Muscle layer of duodenum (tissue), 2 donors: ENCODE data around the gene FAM20C.
"Not testable (repeated sequence)": the region's sequence is repeated elsewhere in the genome, so short reads cannot be mapped to it uniquely, and the experiment has no call there.

Experiments
- H3K27ac ChIP-seq: one replicate; pipeline ENCODE4 v1.7.0; 2013; ENCODE audit warnings: mild to moderate bottlenecking, low read length
- H3K27me3 ChIP-seq: one replicate; pipeline ENCODE4 v1.7.0; 2013; ENCODE audit warnings: low read depth, mild to moderate bottlenecking, control low read depth, low read length
- H3K36me3 ChIP-seq, 2 donors: one replicate each; pipeline ENCODE4 v1.7.0; 2013; ENCODE audit warnings: low read length in 2 of 2, control low read depth in 1 of 2, mild to moderate bottlenecking in 1 of 2; ENCODE audit not compliant: insufficient read depth in 2 of 2, control insufficient read depth in 1 of 2
- H3K4me1 ChIP-seq, 2 donors: one replicate each; pipeline ENCODE4 v1.7.0; 2013; ENCODE audit warnings: low read length in 2 of 2, mild to moderate bottlenecking in 2 of 2, control low read depth in 1 of 2, moderate library complexity in 1 of 2; ENCODE audit not compliant: insufficient read depth in 2 of 2, control insufficient read depth in 1 of 2
- H3K4me3 ChIP-seq, 2 donors: one replicate each; pipeline ENCODE4 v1.7.0; 2013; ENCODE audit warnings: low read length in 2 of 2, low read depth in 1 of 2, mild to moderate bottlenecking in 1 of 2
- H3K9me3 ChIP-seq, 2 donors: one replicate each; pipeline ENCODE4 v1.7.0; 2013; ENCODE audit warnings: low read length in 2 of 2, control low read depth in 1 of 2, mild to moderate bottlenecking in 1 of 2; ENCODE audit not compliant: control insufficient read depth in 1 of 2
- donor health status: healthy.

The FAM20C gene

DNA sequence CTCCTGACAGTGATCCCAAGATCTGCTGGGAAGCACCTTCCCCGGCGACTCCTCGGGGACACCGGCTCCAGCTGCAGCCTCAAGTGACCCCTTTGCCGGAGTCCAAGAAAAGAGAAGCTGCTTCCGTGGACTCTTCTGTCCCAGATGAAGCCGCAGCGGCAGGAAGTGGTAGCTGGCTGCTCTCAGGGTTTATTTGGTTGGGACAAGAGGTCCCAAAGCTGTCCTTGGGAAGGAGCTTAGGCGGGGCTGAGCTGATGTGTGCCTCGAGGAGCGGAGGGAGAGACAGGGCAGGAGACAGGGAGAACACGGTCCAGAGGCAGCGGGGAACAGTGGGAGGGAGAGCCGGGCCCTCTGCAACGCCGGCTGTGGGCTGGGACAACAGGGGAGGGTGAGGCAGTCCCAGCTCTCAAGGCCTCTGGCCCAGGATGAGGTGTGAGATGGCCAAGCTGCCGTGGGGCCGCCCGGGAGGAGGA is 13.1 kb upstream of the FAM20C start:
- Histone ChIP-seq H3K4me3 (no peak overlapping the region), H3K27ac (no peak overlapping the region), H3K9me3 (no peaks in the 10 kb centered on the region), H3K27me3 (no peaks in the 10 kb centered on the region), H3K4me1 (peaks cover 0 to 16% of the 10 kb centered on the region in 2 donors), H3K36me3 (no peaks in the 10 kb centered on the region)

GRCh38 chr7:179948-180694 is 12.2 kb upstream of the FAM20C start:
- Histone ChIP-seq H3K4me3 (no peak overlapping the region), H3K4me1 (peaks cover 0 to 8% of the 10 kb centered on the region in 2 donors), H3K27ac (no peak overlapping the region), H3K27me3 (no peaks in the 10 kb centered on the region), H3K9me3 (no peaks in the 10 kb centered on the region), H3K36me3 (no peaks in the 10 kb centered on the region)

DNA sequence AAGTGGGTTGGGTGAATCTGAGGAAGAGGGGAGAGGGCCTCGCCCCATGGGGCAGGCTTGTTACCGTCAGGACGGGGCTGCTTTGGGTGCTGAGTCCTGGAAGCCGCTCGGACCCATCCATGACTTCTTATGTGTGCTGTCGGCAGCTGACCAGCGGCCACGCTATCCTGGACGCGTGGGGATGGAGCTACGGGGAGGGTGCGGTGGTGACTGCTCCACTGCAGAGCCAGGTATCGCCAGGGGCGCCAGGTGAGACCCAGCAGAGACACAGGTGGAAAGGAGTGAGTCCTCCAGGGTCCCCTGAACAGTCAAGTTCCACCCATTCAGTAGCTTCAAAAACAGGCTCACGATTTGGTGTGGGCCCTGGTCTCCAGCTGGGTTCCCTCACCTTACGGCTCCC is 10.6 kb upstream of the FAM20C start:
- Histone ChIP-seq H3K27me3 (no peaks in the 10 kb centered on the region), H3K36me3 (no peaks in the 10 kb centered on the region), H3K9me3 (no peaks in the 10 kb centered on the region)

DNA sequence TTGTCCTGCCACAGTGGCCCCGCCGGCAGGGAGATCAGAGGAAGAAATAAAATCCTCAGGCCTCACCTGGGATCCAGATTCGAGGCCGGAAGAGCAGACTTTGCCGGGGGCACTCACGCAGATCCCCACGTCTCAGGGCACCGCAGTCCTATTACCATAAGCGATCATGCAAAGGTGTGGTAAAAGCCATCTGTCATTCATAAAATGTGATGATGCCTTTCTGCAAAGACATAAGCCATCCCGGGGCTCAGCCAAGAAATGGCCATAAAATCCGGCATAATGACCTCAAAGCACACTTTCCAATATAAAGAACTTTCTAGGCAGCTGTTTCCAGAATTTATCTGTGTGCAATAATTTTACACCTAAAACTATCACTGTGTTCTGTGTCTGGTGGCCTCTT is 9.9 kb upstream of the FAM20C start:
- H3K27ac ChIP-seq, H3K4me3 ChIP-seq, H3K4me1 ChIP-seq, H3K36me3 ChIP-seq, H3K9me3 ChIP-seq, H3K27me3 ChIP-seq: not testable (repeated sequence)

More for the DNA sequence above, 10.6 kb upstream of the FAM20C start:
- no peaks in the 10 kb centered on the region for H3K4me1 ChIP-seq
- no peak overlapping the region for H3K4me3 ChIP-seq
- no peak overlapping the region for H3K27ac ChIP-seq

GRCh38 chr7:183496-184292 is 8.7 kb upstream of the FAM20C start:
- Histone ChIP-seq H3K4me3 (no peak overlapping the region), H3K27ac (no peak overlapping the region), H3K27me3 (no peaks in the 10 kb centered on the region), H3K9me3 (no peaks in the 10 kb centered on the region), H3K4me1 (no peaks in the 10 kb centered on the region), H3K36me3 (no peaks in the 10 kb centered on the region)

- H3K4me3 ChIP-seq = no peak overlapping the region
- no peaks in the 10 kb centered on the region for H3K27me3 ChIP-seq
- no peak overlapping the region for H3K27ac ChIP-seq
- no peaks in the 10 kb centered on the region for H3K36me3 ChIP-seq
- H3K9me3 ChIP-seq = no peaks in the 10 kb centered on the region
- no peaks in the 10 kb centered on the region for H3K4me1 ChIP-seq
Observed at GRCh38 chr7:184294-185264, 7.8 kb upstream of the FAM20C start.

DNA sequence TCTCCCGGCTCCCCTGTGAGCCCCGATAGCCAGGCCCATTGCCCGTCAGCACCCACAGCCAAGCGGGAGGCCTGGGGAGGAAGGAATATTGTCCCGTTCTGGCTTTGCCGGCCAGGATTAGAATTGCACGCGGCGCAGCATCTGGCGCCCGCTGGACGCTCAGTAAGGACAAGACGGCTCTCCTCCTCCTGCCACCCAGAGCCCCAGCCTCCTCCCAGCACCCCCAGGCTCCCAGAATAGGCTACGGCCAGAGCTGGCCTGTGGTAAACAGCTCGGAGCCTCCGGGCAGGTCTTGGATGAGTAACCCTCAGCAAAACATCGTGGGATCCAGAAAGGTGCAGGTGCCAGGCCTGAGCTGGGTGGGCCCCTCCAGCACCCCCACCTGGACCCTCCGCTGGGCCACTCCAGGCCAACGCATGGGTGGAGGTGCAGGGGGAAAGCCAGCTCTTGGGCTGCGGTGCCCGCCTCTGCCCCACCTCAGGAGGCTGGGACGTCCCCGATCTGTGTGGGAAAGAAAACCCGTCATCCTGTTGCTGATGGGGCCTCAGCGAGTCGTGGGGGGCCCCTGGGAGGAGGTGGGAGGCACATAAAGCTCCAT is 5.8 kb upstream of the FAM20C start:
- H3K4me1 ChIP-seq = peaks cover 3 to 12% of the 10 kb centered on the region in 2 donors
- no peaks in the 10 kb centered on the region for H3K27me3 ChIP-seq
- H3K27ac ChIP-seq = no peak overlapping the region
- no peaks in the 10 kb centered on the region for H3K9me3 ChIP-seq
- no peak overlapping the region for H3K4me3 ChIP-seq
- no peaks in the 10 kb centered on the region for H3K36me3 ChIP-seq

GRCh38 chr7:187227-187927 is 5.0 kb upstream of the FAM20C start:
- H3K27ac ChIP-seq = no peak overlapping the region
- H3K27me3 ChIP-seq = no peaks in the 10 kb centered on the region
- H3K4me1 ChIP-seq = peaks cover 3 to 12% of the 10 kb centered on the region in 2 donors
- H3K9me3 ChIP-seq = no peaks in the 10 kb centered on the region
- no peaks in the 10 kb centered on the region for H3K36me3 ChIP-seq
- no peak overlapping the region for H3K4me3 ChIP-seq

DNA sequence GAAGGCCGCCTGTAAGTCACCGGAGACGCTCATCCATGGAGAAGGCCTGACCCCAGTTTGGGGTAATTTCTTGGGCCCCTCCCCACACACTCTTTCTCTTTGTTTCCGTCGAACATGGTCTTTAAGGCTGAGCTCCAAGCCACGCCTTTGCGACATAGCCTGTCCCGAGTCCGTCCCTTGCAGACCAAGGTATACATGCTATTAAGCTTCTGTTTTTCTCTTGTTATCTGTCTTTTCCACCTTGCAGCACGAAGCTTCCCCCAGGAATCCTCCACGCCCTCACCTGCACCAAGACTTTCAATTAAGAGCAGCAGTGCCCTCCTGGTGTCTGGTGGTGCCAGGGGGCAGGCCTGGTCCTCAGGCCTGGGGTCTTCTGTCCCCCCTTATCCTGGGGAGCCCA is 4.2 kb upstream of the FAM20C start:
- Histone ChIP-seq H3K4me3 (no peak overlapping the region), H3K36me3 (no peaks in the 10 kb centered on the region), H3K4me1 (peaks cover 3 to 12% of the 10 kb centered on the region in 2 donors), H3K27me3 (no peaks in the 10 kb centered on the region), H3K27ac (no peak overlapping the region), H3K9me3 (no peaks in the 10 kb centered on the region)

DNA sequence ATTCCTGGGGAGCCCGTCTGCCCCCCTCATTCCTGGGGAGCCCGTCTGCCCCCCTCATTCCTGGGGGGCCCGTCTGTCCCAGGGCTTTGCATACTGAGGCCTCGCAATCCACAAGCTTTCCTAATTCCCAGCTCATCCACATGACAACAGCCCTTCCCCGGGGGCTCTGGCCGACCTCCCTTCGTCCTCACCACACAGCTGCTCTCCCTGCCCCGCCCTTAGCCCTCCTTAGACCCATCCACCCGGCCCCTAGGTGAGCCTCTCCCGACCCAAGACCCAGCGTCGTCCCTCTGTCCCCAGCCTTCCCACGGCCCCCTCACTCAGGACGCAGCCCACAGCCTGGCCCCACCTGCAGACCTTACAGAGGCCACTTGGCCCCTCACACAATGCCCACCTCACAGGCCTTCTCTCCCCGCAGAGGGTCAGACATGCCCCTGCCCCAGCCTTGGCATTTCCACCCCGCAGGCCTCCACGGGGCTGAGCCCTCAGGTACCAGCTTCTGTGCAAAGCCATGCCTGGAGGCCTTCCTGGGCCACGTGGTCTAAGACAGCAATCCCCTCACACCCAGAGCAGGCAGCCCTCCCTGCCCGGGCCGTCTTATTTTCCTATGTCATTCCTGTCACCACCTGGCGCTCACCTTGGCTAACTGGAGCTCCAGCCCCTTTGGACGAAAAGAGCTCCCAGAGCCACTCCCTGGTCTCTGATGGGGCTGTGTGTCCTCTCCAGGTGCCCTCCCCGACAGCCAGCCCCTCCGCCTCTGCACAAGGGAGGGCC is 3.5 kb upstream of the FAM20C start:
- no peaks in the 10 kb centered on the region for H3K36me3 ChIP-seq
- no peak overlapping the region for H3K4me3 ChIP-seq
- H3K27ac ChIP-seq = no peak overlapping the region
- no peaks in the 10 kb centered on the region for H3K27me3 ChIP-seq
- no peaks in the 10 kb centered on the region for H3K9me3 ChIP-seq
- peaks cover 3 to 12% of the 10 kb centered on the region in 2 donors for H3K4me1 ChIP-seq
